Mesothelial cell of epicardium (in vitro differentiated cells): ENCODE measurements around the gene PLA2G3. TPM values are rescaled to one million over a fixed set of nuclear protein-coding genes. Genes with fewer than 3 reads are reported as not detected.

ENCODE experiments used
- DNase-seq, 2 experiments: peaks; one replicate each; pipeline ENCODE4 v3.0.0; 2021; ENCODE audit warnings: low spot score in 2 of 2; ENCODE audit not compliant: unreplicated experiment in 2 of 2
- H3K27ac Mint-ChIP-seq: 2 replicates; pipeline ENCODE4 v1.8.0; 2021; ENCODE audit warnings: mixed read lengths
- H3K27me3 Mint-ChIP-seq: 2 replicates; pipeline ENCODE4 v1.8.0; 2021; ENCODE audit warnings: low read depth, mixed read lengths
- H3K36me3 Mint-ChIP-seq: 2 replicates; pipeline ENCODE4 v1.8.0; 2021; ENCODE audit warnings: mixed read lengths
- H3K4me1 Mint-ChIP-seq: 2 replicates; pipeline ENCODE4 v1.8.0; 2021; ENCODE audit warnings: mixed read lengths
- H3K4me3 Mint-ChIP-seq: 2 replicates; pipeline ENCODE4 v1.8.0; 2021; ENCODE audit warnings: mild to moderate bottlenecking, moderate library complexity, mixed read lengths
- H3K9me3 Mint-ChIP-seq: 2 replicates; pipeline ENCODE4 v1.8.0; 2021; ENCODE audit warnings: mixed read lengths
- total RNA-seq: library from RNA; stranded (reverse); gene quantifications from 3 replicates; pipeline ENCODE4 v1.2.1, GENCODE V29; 2021
- TF ChIP-seq, protein P1 (sequence below): fragments of 200-600 bp; sonication (generic); IDR thresholded peaks from one replicate; pipeline ENCODE4 v1.5.0; 2021; ENCODE audit warnings: antibody characterized with exemption; ENCODE audit not compliant: unreplicated experiment

The PLA2G3 gene
- total RNA-seq, 1 donor from 2014 or later: 0.20 TPM

DNA sequence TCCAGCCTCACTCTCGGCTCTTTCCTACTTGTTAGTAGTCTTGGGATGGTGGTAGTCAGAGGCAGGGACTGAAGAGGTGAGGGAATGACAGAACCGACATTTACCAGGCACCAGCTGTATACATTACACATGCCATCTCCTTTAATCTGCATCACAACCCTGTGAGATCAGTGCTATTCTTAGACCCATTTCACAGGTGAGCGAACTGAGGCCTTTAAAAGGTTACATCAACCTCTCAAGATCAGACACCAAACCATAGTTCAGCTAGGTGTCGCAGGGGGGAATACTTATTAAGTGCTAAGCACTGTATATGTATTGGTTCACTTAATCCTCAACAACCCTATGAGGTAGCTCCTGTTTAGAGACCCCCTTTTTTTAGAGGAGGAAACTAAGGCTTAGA is 5.6 kb downstream of the PLA2G3 start:
- no peak overlapping the region for H3K27ac Mint-ChIP-seq
- H3K27me3 Mint-ChIP-seq: peaks cover 11% of the 10 kb centered on the region
- H3K36me3 Mint-ChIP-seq: peaks cover 1% of the 10 kb centered on the region
- TF ChIP-seq, protein P1, sequence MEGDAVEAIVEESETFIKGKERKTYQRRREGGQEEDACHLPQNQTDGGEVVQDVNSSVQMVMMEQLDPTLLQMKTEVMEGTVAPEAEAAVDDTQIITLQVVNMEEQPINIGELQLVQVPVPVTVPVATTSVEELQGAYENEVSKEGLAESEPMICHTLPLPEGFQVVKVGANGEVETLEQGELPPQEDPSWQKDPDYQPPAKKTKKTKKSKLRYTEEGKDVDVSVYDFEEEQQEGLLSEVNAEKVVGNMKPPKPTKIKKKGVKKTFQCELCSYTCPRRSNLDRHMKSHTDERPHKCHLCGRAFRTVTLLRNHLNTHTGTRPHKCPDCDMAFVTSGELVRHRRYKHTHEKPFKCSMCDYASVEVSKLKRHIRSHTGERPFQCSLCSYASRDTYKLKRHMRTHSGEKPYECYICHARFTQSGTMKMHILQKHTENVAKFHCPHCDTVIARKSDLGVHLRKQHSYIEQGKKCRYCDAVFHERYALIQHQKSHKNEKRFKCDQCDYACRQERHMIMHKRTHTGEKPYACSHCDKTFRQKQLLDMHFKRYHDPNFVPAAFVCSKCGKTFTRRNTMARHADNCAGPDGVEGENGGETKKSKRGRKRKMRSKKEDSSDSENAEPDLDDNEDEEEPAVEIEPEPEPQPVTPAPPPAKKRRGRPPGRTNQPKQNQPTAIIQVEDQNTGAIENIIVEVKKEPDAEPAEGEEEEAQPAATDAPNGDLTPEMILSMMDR: no peak
- DNase-seq: no peak
- H3K9me3 Mint-ChIP-seq: no peaks in the 10 kb centered on the region
- no peaks in the 10 kb centered on the region for H3K4me1 Mint-ChIP-seq
- H3K4me3 Mint-ChIP-seq: no peak overlapping the region

- peaks cover 1% of the 10 kb centered on the region for H3K36me3 Mint-ChIP-seq
- no peak for DNase-seq
- H3K27me3 Mint-ChIP-seq: peaks cover 4% of the 10 kb centered on the region
- no peaks in the 10 kb centered on the region for H3K4me1 Mint-ChIP-seq
- no peaks in the 10 kb centered on the region for H3K9me3 Mint-ChIP-seq
- TF ChIP-seq, protein P1: no peak
- H3K4me3 Mint-ChIP-seq: no peak overlapping the region
- H3K27ac Mint-ChIP-seq: no peak overlapping the region
Measured at GRCh38 chr22:31133911-31134310, 6.4 kb downstream of the PLA2G3 start.

DNA sequence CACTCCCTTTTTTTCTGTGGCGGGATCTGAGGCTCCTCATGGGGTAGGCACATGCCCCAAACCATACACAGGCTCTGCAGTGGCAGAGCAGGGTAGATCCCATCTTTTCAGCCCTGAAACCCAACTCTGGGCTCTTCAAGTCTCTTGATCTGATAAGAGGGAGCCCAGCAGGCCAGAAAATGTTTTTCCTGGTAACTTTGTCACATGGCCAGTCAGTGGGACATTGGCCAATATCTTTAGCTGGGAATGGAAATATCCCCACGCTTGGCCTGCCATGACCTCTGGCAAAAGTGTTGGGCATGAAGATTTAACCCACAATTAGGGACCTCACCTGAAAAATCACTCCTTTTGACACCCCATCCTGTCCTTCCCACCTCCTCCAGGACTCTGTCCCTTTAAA is 9.4 kb downstream of the PLA2G3 start:
- no peak for DNase-seq
- H3K36me3 Mint-ChIP-seq: peaks cover 1% of the 10 kb centered on the region

DNA sequence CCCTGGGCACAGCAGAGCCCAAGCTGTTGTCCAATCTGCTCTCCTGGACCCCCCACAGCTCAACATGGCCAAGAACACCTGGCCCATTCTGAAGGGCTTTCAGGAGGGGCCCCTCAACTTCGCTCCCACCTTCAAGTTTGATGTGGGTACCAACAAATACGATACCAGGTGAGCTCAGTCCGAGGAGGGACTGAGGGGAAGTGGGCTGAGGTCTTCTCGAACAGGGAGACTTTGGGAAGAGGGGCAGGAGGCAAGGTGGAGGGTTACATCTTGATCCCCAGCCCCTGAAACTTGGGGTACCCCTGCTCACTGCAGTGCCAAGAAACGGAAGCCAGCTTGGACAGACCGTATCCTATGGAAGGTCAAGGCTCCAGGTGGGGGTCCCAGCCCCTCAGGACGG is 12.2 kb downstream of the PLA2G3 start:
- peaks cover 7% of the 10 kb centered on the region for H3K4me1 Mint-ChIP-seq
- TF ChIP-seq, protein P1: no peak
- H3K27ac Mint-ChIP-seq: no peak overlapping the region
- H3K4me3 Mint-ChIP-seq: no peak overlapping the region
- H3K36me3 Mint-ChIP-seq: peaks cover 1% of the 10 kb centered on the region
- no peak for DNase-seq
- no peaks in the 10 kb centered on the region for H3K27me3 Mint-ChIP-seq
- H3K9me3 Mint-ChIP-seq: no peaks in the 10 kb centered on the region

More for the DNA sequence above, 9.4 kb downstream of the PLA2G3 start:
- Mint-ChIP-seq H3K4me3 (no peak overlapping the region), H3K9me3 (no peaks in the 10 kb centered on the region), H3K27me3 (no peaks in the 10 kb centered on the region), H3K27ac (no peak overlapping the region), H3K4me1 (no peaks in the 10 kb centered on the region)
- TF ChIP-seq, protein P1: no peak

GRCh38 chr22:31127181-31127772 is 13.0 kb downstream of the PLA2G3 start:
- no peak for DNase-seq
- Mint-ChIP-seq H3K9me3 (no peaks in the 10 kb centered on the region), H3K27ac (no peak overlapping the region), H3K4me1 (peaks cover 11% of the 10 kb centered on the region), H3K36me3 (peaks cover 1% of the 10 kb centered on the region), H3K4me3 (no peak overlapping the region), H3K27me3 (no peaks in the 10 kb centered on the region)
- TF ChIP-seq, protein P1: no peak

GRCh38 chr22:31126869-31127175 is 13.5 kb downstream of the PLA2G3 start:
- Mint-ChIP-seq H3K27me3 (no peaks in the 10 kb centered on the region), H3K4me3 (no peak overlapping the region), H3K4me1 (peaks cover 16% of the 10 kb centered on the region), H3K27ac (no peak overlapping the region), H3K36me3 (peaks cover 1% of the 10 kb centered on the region), H3K9me3 (no peaks in the 10 kb centered on the region)
- no peak for DNase-seq
- TF ChIP-seq, protein P1: no peak
